HK-2 (cell line): ENCODE measurements around the gene GPR85.
"Not testable (repeated sequence)": the region's sequence is repeated elsewhere in the genome, so short reads cannot be mapped to it uniquely, and the experiment has no call there.

Experiments used
- DNase-seq: peaks from one replicate; pipeline ENCODE4 v3.0.0-alpha.2; 2018; ENCODE audit not compliant: unreplicated experiment

GPR85 gene, protein sequence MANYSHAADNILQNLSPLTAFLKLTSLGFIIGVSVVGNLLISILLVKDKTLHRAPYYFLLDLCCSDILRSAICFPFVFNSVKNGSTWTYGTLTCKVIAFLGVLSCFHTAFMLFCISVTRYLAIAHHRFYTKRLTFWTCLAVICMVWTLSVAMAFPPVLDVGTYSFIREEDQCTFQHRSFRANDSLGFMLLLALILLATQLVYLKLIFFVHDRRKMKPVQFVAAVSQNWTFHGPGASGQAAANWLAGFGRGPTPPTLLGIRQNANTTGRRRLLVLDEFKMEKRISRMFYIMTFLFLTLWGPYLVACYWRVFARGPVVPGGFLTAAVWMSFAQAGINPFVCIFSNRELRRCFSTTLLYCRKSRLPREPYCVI

DNA sequence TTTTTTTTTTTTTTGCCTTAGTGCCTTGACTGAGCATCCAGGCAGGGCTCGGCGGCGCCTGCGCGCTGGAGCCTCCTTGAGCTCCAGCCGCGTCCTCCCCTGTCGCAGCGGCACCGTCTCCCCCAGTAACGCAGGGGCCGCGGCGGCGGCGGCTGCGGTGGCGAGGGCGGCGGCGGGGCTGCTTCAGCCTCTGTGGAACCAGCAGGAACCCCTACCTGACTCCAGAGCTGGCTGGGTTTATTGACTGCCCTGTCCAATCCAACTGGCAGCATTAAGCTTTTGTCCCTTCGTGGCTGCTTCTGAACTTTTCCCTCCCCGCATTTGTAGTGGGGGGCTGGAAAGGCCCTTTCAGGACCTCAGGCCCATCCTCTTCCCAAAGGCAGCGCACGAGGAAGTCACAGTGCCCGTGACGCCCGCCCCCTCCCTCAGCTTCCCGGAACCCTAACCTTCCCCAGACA, at the start of gene GPR85:
Gene GPR85 (minus strand): TSS at position 397 of the 458 bp plus-strand sequence. CDS start 2,106 bp downstream, outside the sequence.
- peak; percentile 15 for DNase-seq

DNA sequence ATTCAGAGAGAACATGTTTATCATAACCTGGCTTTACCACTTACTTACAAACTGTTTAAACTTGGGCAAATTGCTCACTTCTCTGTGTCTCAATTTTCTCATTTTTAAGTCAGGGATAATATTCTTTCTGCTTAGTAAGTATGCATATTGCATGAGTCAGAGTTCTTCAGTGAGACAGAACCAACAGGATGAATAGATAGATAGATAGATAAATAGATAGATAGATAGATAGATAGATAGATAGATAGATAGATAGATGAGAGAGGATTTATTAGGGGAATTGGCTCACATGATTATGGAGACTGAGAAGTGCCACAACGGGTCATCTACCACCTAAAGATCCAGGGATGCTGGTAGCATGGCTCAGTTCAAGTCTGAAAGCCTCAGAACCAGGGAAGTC, 47.4 kb upstream of the GPR85 start:
- no peak for DNase-seq

DNA sequence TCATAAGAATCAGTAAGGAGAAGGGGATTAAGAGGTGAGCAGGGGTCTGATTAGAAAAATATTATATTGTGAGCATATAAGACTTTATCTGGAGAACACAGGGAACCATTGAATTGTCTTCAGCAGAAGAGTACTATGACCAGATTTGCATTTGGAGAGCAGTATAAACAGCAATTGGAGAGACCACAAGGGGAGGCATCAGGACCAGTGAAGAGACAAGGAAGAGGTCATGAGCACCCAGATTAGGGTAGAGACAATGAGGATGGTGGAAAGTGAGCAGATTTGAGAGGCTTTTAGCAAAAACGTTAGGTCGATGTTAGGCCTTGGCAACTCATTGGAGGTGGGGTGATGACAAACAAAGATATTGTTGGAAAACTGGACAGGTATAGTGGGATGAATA, 44.7 kb upstream of the GPR85 start:
- no peak for DNase-seq

DNA sequence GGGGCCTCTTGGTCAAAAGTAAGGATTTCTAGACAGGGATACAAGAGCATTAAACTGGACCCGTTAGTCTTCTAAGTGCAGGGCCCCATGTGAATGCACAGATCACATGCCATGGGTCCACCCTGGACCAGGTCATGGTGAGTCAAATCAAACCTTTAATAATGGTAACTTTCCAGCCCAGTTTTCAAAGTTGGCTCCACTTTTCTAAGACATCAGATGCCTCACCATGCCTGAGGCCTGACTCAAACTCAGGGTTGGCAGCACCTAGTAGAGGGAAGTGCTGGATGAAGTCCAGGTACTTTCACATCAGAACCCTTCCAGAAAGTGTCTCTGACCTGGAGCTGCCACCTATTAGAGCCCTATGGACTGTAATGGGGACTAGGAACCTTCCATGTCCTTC, 41.4 kb upstream of the GPR85 start:
- no peak for DNase-seq

DNA sequence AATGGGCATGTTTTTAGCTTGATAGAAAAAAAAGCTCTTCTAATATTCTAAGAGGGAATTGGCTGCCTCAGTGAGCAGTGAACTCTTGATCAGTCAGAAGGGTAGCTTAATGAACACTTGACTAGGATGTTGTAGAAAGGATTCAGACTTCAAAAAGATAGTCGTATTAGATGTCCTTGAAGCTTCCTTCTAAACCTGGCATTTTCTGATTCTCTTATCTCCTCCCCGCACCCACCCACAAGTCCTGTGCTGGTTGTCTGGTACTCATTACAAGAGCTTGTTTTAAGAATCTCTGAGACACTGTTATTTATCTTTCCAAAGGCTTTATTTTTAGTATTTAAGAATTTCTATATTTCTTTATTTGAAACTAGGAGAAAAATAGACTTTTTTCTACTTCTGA, 39.1 kb upstream of the GPR85 start:
- DNase-seq: no peak

DNA sequence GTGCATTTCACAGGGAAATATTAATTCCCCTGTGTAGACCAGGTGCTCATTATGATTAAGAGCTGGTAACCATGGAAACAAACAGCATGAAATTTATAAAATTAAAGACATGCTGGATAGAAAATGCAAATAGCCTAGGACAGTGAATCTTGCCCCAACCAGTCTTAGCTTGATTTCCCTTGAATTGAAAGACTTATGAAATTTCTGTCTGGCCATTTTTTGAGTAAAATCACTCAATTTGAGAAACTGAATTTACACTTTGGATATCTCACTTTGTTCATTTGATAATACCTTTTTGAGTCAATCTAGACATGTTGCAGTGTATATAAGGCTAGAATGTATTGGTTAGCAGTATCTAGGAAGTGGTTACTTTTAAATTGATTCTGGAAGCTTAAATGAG, 36.1 kb upstream of the GPR85 start:
- DNase-seq: no peak

DNA sequence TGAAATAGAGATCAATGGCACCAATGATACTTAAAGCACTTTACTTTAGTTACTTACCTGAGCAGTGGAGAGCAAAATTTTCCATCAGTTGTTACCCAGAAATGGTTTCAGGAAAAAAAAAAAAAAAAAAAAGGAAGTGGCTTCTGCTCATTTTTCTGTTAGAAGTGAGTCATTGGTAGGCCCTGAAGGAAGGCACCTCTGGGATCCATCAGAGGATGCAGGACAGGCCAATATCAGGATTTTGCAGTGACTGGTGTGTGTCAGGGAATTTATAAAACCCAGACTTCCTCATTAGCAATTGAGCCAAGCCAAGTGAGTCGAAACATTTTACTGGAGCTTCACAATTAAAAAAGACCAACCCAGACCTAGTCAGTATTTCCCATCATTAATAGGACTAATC, 34.0 kb upstream of the GPR85 start:
- DNase-seq: no peak

DNA sequence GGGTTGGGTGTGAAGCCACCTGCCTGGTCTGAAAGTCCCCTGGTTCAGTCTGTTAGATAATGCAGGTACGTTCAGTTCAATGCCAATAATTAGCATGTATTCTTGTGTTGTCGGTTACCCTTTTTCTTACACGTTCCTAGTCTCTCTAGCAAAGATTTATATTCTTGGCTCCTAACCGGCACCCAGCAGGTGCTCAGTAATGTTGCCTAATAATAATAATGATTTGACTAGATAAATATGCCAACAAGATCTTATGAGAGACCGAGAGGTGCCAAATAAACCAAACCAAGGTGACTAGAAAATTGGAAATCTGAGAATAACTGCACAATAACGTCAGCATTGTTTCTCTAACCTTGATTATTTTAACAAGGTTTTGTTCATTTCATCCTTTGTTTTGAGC, 32.8 kb upstream of the GPR85 start:
- DNase-seq: no peak

DNA sequence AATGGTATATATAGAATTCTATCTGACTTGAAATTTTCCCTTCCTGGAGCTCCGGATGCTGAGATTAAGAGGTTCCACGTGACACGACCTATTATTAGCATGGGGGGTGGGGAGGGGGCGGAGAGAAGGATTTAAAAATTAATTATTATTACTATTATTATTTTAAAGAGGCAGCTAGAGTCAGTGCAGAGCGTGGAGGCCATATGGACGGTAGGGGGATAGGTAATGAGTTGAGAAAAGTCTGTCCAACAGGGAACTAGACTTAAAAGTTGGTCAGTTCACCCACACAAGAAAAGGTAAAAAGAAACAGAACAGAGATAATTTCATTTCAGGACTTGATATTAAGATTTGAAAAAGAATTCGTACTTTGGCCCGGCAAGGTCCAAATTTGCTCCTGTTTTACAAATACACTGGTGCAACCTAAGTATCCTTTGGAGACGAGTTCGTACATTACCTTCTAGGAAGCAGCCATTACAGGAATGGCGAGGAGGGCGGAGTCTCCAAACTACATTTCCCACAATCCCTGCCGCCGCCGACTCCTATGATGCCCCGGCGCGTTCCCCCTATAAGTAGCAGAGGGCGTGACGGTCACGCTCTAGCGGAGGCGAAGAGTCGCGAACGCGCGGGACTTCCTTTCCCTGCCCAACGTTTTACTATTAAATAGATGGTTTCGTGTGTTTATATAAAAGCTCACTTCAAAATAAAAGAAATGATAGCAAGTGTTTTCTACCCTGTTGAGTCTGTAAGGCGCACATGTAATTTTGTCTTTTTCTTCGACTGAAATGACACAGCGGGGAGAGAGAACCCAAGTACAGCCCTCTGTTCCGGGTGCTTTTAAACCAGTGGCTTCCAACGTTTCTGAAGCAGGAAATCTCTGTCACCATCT, 31.7 kb upstream of the GPR85 start, which contains the start of gene SMIM30:
Gene SMIM30 (minus strand): TSS at position 481 of the 886 bp plus-strand sequence. CDS start 976 bp downstream, outside the sequence.
- DNase-seq: peak; percentile 88

DNA sequence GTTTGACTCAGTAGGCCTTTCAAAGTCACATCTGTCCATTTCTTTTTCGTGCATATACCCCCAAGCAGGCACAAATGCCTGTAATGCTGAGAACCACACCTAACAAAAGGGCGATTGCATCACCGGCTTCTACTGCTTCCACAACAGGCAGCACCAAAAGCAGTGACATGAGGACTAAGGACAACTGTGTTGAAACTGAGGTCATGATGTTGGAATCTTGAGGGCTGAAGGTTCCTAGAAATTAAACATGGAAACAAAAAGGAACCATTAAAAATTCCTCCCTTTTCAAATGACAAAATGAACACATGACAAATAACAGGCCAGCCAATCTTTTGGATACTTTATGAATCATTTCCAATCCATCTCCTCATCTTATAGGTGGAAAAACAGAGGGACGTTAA, 30.7 kb upstream of the GPR85 start:
- not testable (repeated sequence) for DNase-seq

DNA sequence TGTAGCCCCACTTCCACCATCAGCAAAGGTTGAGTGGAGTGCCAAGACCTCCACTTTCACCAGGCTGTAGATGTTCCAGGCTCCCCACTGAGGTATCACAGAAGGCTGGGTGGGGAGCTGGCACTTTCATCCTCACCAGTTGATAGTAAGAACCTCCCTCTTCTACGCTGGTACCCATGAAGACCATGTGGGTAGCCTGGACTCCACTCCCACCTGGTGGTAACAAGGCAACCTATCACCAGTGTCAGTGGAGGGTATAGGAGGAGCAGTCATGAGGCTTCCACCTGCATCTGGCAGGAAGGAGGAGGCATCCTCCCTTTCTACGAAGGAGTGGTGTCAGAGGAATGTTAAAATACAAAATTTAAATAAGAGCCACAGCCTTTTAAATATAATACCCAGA, 27.3 kb upstream of the GPR85 start:
- no peak for DNase-seq

DNA sequence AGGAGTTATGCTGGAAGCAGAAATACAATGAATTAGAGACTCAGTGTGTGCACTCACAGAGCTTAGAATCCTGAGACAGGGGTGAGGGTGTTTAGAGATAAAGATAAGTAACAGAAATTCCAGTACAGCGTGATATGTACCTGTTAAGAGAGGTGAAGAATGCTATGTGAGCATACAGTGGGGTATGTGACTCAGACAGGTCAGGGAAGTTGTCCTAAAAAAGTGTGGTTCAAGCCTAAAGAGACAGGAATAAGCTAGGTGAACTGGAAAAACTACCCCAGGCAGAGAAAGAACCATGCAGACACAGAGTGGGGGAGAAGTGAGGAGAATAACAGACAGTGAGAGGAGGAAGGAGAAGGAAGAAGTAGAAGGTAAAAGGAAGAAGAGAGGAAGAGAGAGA, 23.1 kb upstream of the GPR85 start:
- DNase-seq: no peak

DNA sequence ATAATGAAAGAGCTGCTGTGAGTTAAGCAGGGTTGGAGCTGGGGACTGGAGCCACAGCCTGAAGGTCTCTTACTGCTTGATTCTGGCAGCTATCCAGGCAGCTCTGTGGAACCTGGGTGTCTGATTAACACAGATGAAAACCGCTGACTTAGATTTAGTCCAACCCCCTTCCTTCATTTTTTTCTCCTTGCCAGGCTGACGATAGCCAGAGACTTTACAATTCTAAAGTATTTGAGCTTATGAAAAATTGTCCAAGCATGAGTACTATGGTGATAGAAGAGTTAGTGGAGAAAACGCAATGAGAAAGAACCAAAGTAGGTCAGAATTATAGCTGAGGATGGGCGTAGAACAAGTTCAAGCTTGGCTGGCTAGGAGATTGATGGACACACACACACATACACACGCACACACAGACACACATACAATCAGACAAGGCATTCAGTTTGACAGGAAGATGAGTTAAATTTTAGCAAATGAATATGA, 13.5 kb upstream of the GPR85 start:
- peak; percentile 63 for DNase-seq

DNA sequence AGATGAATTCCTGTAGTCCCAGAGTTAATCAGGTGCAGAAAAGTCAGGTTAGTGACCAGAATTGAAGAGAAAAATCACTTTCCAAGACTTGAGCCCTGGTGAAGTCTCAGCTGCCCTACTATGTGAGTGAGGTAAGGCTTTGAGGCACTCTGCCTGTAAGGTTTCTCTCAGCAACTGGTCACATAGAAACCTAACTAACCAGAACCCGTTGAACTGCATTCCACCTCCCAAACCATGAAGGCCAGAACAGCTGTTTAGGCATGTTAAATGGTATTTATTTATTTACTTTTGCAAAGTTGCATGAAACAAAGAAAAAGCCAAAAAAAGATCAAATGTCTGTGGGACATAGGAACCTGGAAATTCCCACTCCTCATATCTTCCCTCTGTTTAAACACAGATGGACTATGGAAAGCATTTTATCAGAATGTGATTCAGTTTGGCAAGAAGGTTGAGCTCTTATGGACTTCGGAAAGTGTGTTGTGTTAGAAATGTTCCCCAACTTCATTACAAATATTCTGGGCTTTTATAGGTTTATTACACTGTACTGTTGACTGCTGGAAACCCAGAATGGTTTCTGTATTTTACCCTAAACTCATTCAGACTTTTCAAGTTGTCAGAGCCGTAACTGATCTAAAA, 12.8 kb upstream of the GPR85 start:
- DNase-seq: no peak

DNA sequence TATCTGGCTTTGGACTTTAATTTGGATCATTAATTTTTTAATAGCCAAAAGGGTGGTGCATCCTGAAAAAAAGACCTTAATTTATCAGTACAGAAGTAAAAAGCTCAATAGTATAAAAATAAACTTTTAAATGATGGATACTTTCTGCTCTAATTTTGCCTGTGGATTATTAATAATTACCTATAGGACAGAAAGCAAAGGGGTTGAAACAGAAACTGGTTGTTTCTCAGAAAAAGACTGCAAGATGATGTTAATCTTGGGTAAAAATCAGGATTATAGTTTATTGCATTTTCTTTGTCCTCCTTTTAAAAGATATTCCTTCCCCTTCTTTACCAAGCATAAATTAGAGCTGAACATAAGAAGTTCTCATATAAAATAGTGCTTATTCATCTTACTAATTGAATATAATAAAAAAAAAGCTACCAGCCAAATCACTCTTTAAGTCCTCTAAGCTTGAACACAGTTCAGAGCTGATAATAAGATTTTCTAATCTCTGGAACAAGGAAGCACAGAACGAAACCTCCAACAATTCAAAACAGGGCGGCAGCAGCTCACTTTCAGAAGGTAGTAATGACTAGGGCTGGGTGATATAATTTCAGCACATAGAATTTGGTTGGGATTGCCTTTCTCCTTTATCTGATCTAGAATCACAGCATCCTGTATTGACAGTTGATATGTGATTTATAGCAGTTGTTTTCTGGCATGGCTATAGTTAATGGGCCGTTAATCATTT, 8.1 kb upstream of the GPR85 start:
- no peak for DNase-seq

DNA sequence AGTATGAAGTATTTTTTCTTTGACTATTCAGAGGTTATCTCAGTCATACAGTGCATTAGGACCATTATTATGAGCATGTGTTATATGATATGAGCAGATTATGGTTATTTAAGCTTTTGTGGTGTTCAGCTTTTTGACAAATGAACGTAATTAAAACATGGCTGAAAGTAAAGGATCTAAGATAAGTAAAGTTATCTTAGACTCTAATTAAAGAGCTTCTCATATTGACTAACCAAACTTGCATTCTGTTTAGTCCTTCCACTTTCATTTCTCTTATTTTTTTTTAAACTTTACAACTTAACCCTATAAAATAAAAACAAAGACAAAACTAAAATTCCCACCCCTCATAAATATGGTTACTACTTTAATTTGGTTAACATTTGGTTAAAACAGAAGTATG, 6.9 kb upstream of the GPR85 start:
- no peak for DNase-seq

DNA sequence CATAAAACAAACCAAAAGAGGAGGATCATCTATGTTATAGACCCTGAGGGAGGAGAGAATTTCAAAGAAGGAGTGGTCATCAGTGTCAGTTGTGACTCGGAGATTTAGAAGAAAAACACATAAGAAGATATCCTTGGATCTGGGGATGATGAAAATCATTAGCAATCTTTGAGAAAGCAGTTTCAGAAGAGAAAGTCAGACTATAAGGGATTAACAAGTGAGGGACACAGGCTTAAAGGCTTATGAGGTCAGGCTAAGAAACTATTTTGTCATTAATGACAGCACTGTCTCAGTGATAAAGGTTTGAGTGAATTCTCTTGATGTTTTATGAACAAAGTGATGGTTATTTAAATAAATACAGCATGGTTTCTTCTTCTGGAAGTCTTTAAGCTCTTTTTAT, 6.1 kb upstream of the GPR85 start:
- DNase-seq: no peak

DNA sequence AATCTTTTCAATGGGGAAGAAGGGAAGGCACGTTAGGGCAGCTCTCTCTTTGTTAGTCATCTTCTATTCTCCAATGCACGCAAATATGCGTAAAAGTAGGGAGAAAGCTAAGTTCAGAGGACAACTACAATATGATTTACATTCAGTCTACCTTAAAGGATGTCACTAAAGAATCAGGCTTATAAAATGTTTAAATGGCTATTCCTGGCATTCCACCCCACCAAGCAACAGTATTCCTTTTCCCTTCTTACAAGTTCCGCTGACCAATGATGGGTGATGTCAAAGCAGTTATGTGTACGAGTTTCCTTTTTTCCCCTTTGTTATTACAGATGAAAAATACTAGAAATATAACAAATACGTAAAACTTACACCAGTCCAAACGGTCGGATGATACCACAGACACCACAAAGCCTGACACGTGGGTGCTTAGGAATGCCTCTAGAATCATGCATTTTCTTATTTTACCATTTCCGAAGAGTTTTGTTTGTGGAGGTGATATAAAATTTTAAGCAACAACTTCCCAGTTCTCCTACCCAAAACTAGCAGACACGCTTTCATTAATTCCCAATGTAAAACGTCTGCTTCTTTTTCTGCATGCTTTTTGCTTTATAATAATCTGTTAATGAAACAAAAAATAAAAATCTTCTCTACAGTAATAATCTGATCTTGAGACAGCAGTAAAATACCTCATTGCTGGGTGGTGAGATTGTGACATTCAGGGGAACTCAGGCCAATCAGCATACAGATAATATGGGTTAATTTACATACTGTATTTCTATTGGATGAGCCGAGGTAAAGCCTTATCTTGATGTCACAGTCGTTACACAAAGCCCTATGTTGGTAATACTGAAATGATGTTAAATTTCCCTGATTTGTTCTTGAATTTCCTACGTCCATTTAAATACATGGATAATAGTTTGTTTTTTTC, 708 bp upstream of the GPR85 start:
- DNase-seq: no peak

DNA sequence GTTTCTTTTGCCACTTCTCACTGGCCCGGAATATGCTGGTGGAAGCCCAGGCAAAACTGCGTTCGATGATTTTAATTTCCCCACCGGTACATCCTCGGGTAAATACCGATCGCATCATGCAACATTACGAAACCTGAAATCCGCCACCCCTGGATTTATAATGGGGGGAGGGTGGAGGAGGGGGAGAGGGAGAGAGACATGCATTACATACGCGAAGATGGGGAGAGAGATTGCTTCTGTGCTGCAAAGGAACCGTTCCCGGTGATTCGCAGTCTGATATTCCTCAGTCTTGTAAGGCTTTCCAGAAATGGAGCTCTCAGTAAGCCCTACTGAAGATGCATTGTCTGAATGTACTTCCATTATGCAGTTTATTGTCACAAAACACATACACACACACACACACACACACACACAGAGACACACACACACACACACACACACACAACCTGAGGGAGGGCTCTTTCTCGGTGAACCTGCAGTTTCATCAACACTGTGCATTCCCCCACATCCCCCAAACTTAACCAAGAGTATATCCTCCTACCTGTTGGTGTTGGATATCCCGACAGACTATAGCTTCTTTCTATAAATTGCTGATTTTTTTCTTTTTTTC, 741 bp downstream of the GPR85 start:
- DNase-seq: no peak
